Esophagus squamous epithelium (tissue), 5 donors: ENCODE results near the gene SELENOS. TPM values are rescaled to one million over a fixed set of nuclear protein-coding genes. Genes with fewer than 3 reads are reported as not detected.

Source experiments
- DNase-seq: peaks from one replicate; lab custom pipeline; 2025; lab: John Stamatoyannopoulos, UW
- H3K27ac ChIP-seq, 4 donors: fragments of 200-600 bp; sonication (generic); one replicate each; pipeline ENCODE4 v1.5.1; 2016 to 2019; ENCODE audit warnings: mild to moderate bottlenecking in 1 of 4
- H3K27me3 ChIP-seq, 4 donors: fragments of 200-600 bp; sonication (generic); 1 replicate in 3 of 4; 2 replicates in 1 of 4; pipeline versions ENCODE4 v1.5.1 to v1.6.0; 2017 to 2021; ENCODE audit warnings: antibody characterized with exemption in 1 of 4
- H3K36me3 ChIP-seq, 3 donors: fragments of 200-600 bp; sonication (generic); one replicate each; pipeline ENCODE4 v1.5.1; 2016 to 2019
- H3K4me1 ChIP-seq, 3 donors: fragments of 200-600 bp; sonication (generic); one replicate each; pipeline ENCODE4 v1.5.1; 2017 to 2019
- H3K4me3 ChIP-seq, 4 donors: fragments of 200-600 bp; sonication (generic); 1 replicate in 3 of 4; 2 replicates in 1 of 4; pipeline ENCODE4 v1.5.1; 2016 to 2019; ENCODE audit warnings: mild to moderate bottlenecking in 2 of 4, moderate library complexity in 1 of 4
- H3K9me3 ChIP-seq, 3 donors: fragments of 200-600 bp; sonication (generic); one replicate each; pipeline ENCODE4 v1.5.1; 2016 to 2019
- POLR2A ChIP-seq, 4 donors: fragments of 450-650 bp; IDR thresholded peaks; one replicate each; pipeline ENCODE4 v1.6.1; 2017; ENCODE audit warnings: antibody characterized with exemption in 4 of 4, mild to moderate bottlenecking in 4 of 4, moderate library complexity in 3 of 4
- WGBS, 2 donors: methylation state at CpG; one replicate each; pipeline ENCODE4 v1.1.5; 2018; 5-methylcytosine and 5-hydroxymethylcytosine counted together
- intact Hi-C: fragments of 100-400 bp; cut with DNase I; formaldehyde crosslinking; loops from one replicate; pipeline ENCODE4 v1.15.0; 2022
- total RNA-seq, 4 donors: library from RNA; depleted of rRNA; stranded (reverse); fragments of >200 nt; gene quantifications; one replicate each; pipeline ENCODE4 v1.1.0, GENCODE V29; 2016
- TF ChIP-seq, protein P1 (sequence below), 6 experiments: fragments of 450-650 bp in 4 of 6; fragments of 200-600 bp in 2 of 6; sonication (generic) in 2 of 6; IDR thresholded peaks; one replicate each; pipeline ENCODE4 v1.5.1; 2016 to 2019; ENCODE audit warnings: antibody characterized with exemption in 6 of 6, mild to moderate bottlenecking in 4 of 6, moderate library complexity in 4 of 6
- donor health status: DM: yes; HTN: yes; CAD: no.

Gene SELENOS
- total RNA-seq, 4 donors from 2014 or later: 57.6 to 69.6 (median 63.4) TPM

DNA sequence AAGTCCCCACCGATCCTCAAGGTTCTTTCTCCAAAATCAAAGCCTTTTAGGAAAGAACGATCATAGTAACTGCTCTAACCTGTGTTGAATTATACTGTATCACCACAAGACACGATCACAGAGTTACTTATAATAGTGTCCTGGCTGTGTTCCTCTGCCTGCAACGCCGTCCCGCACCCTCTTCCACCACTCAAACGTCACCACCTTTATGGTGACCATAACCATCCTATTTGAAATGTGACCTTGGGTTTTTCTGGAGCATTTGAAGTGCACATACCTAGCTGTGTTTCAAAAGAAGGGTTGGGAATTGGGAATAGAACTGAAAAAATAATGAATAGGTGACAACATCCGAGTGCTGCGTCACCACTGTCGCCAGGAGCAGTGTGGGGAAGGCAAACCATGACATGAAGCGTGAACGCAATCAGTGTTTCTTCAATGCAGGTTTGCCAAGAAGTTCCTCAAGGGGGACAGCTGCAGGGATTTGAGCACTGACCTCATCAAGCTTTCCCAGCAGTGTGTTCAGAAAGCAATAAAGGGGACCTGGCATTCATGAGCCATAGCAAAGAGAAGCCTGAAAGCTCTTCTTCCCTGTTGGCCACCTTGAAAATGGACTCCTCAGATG lies 769 bp upstream of the SELENOS start:
- WGBS, 2 donors: 80 to 84% methylated on average over 12 of the region's 12 CpGs
- intact Hi-C loops: no loop called here
- Histone ChIP-seq H3K36me3 (peaks cover 14 to 65% (median 22%) of the 10 kb centered on the region in 3 donors), H3K4me3 (peak overlapping the region; percentile 65 to 89 (median 76)), H3K4me1 (peaks cover 5 to 22% (median 15%) of the 10 kb centered on the region in 3 donors), H3K9me3 (no peaks in the 10 kb centered on the region), H3K27me3 (no peaks in the 10 kb centered on the region), H3K27ac (peak overlapping the region; percentile 91 to 97 (median 93))
- TF ChIP-seq POLR2A (IDR thresholded peaks at IDR 0.05): no peak
- TF ChIP-seq, protein P1, sequence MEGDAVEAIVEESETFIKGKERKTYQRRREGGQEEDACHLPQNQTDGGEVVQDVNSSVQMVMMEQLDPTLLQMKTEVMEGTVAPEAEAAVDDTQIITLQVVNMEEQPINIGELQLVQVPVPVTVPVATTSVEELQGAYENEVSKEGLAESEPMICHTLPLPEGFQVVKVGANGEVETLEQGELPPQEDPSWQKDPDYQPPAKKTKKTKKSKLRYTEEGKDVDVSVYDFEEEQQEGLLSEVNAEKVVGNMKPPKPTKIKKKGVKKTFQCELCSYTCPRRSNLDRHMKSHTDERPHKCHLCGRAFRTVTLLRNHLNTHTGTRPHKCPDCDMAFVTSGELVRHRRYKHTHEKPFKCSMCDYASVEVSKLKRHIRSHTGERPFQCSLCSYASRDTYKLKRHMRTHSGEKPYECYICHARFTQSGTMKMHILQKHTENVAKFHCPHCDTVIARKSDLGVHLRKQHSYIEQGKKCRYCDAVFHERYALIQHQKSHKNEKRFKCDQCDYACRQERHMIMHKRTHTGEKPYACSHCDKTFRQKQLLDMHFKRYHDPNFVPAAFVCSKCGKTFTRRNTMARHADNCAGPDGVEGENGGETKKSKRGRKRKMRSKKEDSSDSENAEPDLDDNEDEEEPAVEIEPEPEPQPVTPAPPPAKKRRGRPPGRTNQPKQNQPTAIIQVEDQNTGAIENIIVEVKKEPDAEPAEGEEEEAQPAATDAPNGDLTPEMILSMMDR (IDR thresholded peaks at IDR 0.05): no peak
- no peak for DNase-seq

DNA sequence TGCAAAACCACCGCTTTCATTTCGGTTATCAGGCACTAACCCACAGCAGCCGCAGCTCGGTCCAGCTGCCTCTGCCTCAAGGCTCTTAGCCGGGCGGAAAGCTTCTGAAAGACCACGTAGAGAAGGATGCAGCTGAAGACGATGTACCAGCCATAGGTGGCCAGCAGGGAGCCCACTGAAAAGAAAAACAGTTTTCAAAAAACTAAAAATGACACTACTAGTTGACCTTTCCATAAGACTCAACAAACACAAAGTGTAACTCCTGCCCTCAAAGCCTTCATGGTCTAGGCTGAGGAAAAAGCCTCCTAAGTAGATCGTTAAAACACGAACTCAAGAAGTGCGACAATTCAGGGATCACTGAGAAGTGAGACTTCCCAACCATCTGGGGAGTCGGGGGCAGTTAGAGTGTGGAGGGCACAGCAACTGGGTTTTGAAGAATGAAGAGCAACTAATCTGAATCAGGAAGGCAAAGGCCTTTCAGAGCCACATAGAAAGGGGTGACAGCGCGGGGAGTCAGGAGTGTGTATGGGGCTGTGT lies 716 bp downstream of the SELENOS start:
- no peak for DNase-seq
- peaks cover 21 to 65% (median 30%) of the 10 kb centered on the region in 3 donors for H3K36me3 ChIP-seq
- intact Hi-C loops: no loop called here

DNA sequence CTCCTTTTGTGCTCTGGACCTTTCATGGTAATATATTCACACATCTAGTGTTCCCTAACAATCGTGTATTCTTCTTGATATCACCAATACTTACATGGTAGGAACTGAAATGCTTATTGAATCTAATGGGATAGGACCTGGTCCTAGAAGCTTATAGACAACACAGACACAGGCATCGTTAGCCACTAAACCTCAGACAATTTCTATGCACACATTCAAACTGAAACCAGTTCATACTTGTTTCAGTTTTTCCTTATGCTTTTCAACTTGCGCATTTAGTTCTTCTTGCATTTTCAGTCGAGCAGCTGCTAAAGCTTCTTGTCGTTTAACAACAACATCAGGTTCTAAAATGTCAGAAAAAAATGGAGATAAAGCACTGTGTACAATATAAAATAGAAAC lies 2.3 kb downstream of the SELENOS start:
- Histone ChIP-seq H3K4me1 (peaks cover 5 to 22% (median 15%) of the 10 kb centered on the region in 3 donors), H3K36me3 (peaks cover 25 to 65% (median 33%) of the 10 kb centered on the region in 3 donors), H3K4me3 (no peak overlapping the region), H3K9me3 (no peaks in the 10 kb centered on the region), H3K27ac (no peak overlapping the region), H3K27me3 (no peaks in the 10 kb centered on the region)
- TF ChIP-seq, protein P1 (IDR thresholded peaks at IDR 0.05): no peak
- TF ChIP-seq POLR2A (IDR thresholded peaks at IDR 0.05): no peak
- no peak for DNase-seq
- WGBS, 2 donors: 60 to 72% methylated on average over 5 of the region's 5 CpGs
- intact Hi-C loops: no loop called here

More for the DNA sequence above, 716 bp downstream of the SELENOS start:
- Histone ChIP-seq H3K9me3 (no peaks in the 10 kb centered on the region), H3K27ac (peak overlapping the region; percentile 91 to 97 (median 93)), H3K4me1 (peaks cover 5 to 22% (median 15%) of the 10 kb centered on the region in 3 donors), H3K27me3 (no peaks in the 10 kb centered on the region), H3K4me3 (peak overlapping the region; percentile 65 to 89 (median 76))
- TF ChIP-seq POLR2A (IDR thresholded peaks at IDR 0.05): no peak
- TF ChIP-seq, protein P1 (IDR thresholded peaks at IDR 0.05): peak in 5 of 6 experiments; percentile 14 to 42 (median 22)
- WGBS, 2 donors: 10 to 26% methylated on average over 9 to 13 of the region's 14 CpGs

DNA sequence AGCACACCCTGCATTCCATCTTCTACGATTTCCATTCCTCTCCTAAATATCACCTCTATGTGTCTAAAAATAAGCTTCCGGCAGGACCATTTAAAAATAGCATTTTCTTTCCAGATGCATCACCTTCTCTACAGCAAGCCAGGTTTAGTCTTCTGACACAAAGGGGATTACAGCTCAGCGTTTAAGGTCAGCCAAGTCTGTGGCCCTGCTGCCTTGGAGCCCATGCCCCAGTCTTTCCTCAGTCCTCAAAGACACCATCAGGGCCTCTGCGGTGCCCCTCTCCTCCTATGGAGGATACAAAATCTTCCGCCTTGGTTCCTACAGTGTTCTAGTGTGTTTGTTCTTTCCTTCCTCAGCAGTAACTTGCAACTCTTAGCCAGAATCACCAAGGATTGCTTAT lies 3.8 kb downstream of the SELENOS start:
- DNase-seq: no peak
- Histone ChIP-seq H3K27me3 (no peaks in the 10 kb centered on the region), H3K4me1 (peaks cover 5 to 22% (median 15%) of the 10 kb centered on the region in 3 donors), H3K36me3 (peaks cover 25 to 67% (median 33%) of the 10 kb centered on the region in 3 donors), H3K27ac (no peak overlapping the region), H3K9me3 (no peaks in the 10 kb centered on the region), H3K4me3 (no peak overlapping the region)
- intact Hi-C loops: no loop called here
- TF ChIP-seq, protein P1 (IDR thresholded peaks at IDR 0.05): no peak
- TF ChIP-seq POLR2A (IDR thresholded peaks at IDR 0.05): no peak
- 74 to 78% methylated on average over 5 of the region's 5 CpGs for WGBS, 2 donors

DNA sequence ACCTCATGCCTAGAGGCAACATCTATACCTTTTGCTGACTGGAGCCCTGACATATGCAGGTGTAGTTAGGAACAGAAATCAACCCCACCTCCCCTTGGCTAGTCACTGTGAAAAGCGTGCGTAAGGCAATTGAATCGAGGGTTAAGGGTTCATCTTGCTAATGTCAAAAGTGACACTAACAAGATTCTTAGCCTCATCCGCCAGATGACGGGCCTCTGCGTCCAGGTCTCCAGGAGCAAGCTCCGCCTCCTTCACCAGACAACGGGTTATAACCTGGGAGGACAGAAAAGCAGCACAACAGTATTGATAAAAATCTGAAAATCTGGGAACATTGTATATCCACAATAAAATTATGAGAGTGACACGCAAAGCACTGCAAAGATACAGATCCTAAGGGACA lies 4.7 kb downstream of the SELENOS start:
- peaks cover 25 to 67% (median 33%) of the 10 kb centered on the region in 3 donors for H3K36me3 ChIP-seq

More for the DNA sequence above, 4.7 kb downstream of the SELENOS start:
- no peak overlapping the region for H3K4me3 ChIP-seq
- intact Hi-C loops: no loop called here
- WGBS, 2 donors: 93 to 94% methylated on average over 9 of the region's 9 CpGs
- TF ChIP-seq POLR2A (IDR thresholded peaks at IDR 0.05): no peak
- TF ChIP-seq, protein P1 (IDR thresholded peaks at IDR 0.05): no peak
- DNase-seq: no peak
- H3K27me3 ChIP-seq: no peaks in the 10 kb centered on the region
- no peaks in the 10 kb centered on the region for H3K9me3 ChIP-seq
- peaks cover 5 to 22% (median 14%) of the 10 kb centered on the region in 3 donors for H3K4me1 ChIP-seq
- no peak overlapping the region for H3K27ac ChIP-seq
